HT-29 (cell line): ENCODE data around the gene GCGR. TPM values are rescaled to one million over a fixed set of nuclear protein-coding genes. Genes with fewer than 3 reads are reported as not detected.

Experiments
- DNase-seq: peaks from one replicate; pipeline ENCODE4 v3.0.0-alpha.2; 2015; ENCODE audit warnings: low spot score
- total RNA-seq: library from RNA; depleted of rRNA; stranded (reverse); fragments of >200 nt; shearing (Covaris generic); gene quantifications from 2 replicates; pipeline ENCODE4 v1.2.3, GENCODE V29; 2014

The GCGR gene
- total RNA-seq, 1 experiment from 2014 or later: 0.71 TPM

GRCh38 chr17:81811705-81812570, 8.0 kb downstream of the GCGR start:
- DNase-seq: no peak

DNA sequence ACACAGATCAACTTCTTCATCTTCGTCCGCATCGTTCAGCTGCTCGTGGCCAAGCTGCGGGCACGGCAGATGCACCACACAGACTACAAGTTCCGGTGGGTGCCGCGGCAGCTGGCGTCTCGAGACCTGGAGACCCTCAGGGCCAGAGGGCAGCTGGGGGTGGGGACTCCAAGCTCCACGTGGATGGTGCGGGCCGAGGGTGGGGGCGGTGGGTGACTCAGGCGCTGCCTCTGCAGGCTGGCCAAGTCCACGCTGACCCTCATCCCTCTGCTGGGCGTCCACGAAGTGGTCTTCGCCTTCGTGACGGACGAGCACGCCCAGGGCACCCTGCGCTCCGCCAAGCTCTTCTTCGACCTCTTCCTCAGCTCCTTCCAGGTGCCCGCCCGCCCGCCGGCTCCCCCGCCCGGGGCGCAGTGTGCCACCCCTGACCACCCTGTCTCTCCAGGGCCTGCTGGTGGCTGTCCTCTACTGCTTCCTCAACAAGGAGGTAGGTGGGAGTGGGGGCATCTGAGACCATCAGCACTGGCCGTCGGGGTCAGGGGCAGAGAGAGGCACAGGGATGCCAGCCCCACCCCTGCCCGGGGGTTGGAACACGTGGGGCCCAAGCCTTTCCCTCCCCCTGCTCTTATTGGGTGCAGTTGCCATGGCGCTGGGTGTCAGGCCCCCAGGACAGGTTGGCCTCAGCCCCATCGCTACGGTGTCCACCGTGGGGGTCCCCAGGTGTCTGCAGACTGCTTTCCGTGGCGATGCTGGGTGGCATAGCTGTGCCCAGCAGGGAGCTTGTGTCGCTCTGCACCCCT, 8.8 kb downstream of the GCGR start:
- no peak for DNase-seq

DNA sequence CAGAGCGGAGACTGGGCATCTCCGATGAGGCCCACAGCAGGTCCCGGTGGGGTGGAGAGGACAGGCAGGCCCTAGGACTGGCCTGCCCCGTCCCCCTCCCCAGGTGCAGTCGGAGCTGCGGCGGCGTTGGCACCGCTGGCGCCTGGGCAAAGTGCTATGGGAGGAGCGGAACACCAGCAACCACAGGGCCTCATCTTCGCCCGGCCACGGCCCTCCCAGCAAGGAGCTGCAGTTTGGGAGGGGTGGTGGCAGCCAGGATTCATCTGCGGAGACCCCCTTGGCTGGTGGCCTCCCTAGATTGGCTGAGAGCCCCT, 9.4 kb downstream of the GCGR start:
- no peak for DNase-seq

DNA sequence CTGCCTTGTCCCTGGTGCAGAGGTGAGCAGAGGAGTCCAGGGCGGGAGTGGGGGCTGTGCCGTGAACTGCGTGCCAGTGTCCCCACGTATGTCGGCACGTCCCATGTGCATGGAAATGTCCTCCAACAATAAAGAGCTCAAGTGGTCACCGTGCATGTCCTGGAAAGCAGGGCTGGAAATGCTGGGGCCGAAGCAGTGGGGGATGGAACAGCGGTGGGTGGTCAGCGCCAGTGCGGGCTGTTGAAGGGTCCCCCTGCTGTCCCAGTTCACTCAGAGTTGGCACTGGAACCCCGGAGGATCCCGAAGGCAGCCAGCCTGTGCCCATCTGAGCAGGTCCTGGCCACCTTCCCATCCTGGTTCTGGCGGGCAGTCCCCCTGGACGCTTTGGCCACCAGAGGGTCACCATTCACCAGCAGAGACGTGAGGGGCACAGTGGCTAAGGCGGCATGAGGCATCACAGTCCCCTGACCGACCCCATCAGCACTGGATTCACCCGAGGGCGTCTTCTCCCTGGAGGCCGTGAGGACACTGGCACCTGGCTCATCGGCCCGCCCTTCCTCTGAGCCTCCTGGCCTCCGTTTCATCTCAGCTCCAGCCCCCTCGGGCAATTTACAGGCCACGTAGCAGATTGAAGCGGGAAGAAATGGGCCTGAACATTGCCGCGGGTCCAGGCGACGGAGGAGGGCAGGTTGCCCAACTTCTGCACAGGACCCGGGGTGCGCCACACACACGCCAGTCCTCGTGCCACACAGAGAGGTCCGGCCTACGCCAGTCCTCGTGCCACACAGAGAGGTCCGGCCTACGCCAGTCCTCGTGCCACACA, 10.1 kb downstream of the GCGR start:
- no peak for DNase-seq

DNA sequence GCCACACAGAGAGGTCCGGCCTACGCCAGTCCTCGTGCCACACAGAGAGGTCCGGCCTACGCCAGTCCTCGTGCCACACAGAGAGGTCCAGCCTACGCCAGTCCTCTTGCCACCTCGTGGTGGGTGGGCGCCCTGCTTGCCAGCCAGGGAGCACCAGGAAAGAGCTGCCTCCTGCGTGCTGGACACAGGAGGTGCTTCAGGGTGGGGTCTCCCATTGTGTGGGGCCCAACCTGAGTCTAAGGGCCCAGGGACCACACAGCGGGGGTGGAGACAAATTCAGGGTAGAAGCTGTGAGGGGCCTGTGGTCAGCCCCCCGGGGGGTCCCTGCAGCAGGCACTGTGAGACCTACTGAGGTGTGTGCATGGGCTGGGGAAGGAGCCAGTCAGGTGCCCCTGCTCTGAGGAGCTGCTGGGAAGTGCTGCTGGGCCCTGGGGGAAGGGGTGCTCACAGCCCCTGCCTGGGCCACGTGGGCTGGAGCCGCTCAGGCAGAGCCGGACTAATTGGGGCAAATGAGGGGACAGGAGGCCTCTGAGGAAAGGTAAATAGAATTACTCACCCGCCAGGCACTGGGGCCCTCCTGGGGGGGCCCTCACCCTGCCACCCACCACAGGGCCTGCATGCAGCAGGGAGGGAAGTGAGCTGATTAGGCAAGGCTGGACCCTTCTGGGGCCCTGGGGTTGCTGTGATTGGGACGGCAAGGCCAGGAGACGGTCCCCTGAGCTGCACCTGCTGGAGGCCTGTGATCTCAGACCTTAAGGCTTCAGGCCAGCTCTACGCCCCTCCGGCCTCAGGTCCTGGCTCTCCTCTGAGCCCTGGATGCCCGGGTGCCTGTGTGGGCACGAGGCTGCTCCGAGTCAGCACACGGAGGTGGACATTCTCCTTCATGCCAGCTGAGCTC, 11.0 kb downstream of the GCGR start:
- DNase-seq: no peak

GRCh38 chr17:81815646-81815986, 11.7 kb downstream of the GCGR start:
- peak; percentile 51 for DNase-seq

DNA sequence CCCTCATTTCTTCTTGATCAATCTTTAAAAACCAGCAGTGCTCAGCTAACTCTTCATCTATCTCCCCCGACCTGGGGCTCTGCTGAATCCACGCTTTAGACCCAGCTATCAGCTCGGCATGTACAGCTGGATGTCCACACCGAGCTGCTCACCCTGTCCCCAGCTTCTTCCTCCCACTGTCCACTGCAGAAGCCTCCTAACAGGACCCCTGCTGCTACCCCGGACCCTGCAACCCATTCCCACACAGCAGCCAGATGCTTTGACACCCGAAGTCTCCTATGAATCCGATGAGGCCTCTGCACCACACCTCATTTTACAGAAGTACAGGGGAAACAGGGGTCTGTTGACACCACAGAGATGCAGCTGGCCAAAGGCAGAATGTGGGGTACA, 13.8 kb downstream of the GCGR start:
- DNase-seq: no peak

- no peak for DNase-seq
Measured at GRCh38 chr17:81819708-81820107, 15.8 kb downstream of the GCGR start.

GRCh38 chr17:81821147-81821546, 17.2 kb downstream of the GCGR start:
- DNase-seq: no peak

DNA sequence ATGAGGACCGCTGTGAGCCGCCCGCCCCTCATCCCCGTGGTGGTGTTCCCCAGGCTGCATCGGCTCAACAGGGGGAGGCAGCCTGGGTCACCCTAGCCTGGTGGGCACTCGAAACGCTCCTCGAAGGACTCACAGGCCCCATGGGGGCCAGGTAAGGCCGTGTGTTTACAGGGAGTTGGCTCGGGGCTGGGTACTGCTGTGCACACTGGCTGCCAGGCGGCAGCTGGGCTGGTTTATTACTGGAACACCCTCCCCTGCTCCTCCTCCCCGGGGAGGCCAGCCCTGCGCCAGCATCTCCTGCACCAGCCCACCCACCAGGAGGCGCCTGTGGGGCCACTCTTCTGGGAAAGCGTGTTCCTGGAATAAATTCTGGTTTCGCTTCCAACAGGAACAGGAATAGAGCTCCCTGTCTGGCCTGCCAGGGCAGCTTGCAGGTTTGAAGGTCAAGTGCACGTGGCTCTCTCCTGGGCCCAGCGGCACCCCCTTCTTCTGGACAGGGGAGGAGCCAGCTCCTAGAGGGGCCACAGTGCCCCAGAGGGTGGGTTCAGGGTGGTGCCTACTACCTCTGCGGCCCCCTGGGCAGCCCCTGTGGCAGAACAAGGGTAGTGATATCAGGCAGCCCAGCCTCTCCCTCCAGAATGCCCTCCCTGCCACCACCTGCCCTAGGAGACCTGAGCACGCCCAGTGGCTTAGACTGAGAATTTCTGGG, 17.8 kb downstream of the GCGR start:
- DNase-seq: peak; percentile 91

DNA sequence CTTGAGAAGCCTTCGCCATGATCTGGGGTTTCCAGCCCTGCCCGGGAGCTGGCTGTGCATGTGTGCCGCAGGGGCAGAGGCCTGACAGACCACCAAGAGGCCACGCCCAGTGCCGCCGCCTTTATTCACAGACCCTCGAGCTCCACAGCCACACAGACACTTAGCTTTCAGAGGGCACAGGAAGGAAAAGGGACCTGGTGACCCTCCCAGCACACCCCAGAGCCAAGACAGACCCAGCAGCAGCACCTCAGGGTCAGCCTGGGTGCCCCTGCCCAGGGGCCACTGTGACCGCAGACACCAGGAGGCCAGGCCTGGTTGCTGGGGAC, 18.3 kb downstream of the GCGR start:
- no peak for DNase-seq

GRCh38 chr17:81822996-81823819, 19.3 kb downstream of the GCGR start:
- DNase-seq: no peak

GRCh38 chr17:81823820-81824550, 20.0 kb downstream of the GCGR start:
- DNase-seq: no peak

DNA sequence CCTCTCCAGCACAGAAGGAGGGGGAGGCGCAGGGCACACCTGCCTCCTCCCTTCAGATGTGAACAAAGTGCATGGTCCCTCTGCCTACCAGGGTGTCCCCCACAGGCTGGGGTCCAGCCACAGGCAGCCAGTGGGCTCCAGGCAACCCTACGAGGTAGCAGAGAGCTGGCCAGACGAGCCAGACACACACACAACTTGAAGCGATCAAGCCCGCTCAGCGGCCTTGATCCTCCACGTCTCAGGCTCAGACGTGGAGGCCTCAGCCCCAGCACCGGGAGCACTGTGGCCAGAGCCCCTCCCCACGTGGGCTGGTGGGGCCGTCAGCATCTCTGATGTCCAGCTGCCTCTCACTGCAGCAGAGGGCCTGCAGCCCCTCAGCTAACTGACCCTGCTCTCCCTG, 20.6 kb downstream of the GCGR start:
- no peak for DNase-seq

GRCh38 chr17:81825841-81826466, 22.0 kb downstream of the GCGR start:
- DNase-seq: peak; percentile 38

DNA sequence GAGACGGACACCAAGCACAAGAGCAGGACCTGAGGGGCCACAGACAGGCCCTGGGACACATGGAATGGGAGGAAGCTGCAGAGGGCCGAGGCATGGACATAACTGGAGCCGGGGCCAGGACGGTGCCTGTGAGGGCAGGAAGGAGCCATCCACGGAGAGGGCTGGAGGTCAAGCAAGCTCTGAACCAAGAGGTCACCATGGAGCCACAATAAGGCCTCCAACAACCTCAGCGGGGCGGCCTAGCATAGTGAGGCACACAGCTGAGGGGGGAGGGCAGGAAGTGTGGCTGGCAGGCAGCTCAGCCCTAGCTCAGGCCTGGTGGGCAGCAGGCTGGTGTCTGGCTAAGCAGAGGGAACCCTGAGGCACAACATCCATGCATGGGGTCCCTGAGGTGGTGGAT, 24.7 kb downstream of the GCGR start:
- no peak for DNase-seq

- no peak for DNase-seq
Measured at GRCh38 chr17:81829858-81830257, 25.9 kb downstream of the GCGR start.

GRCh38 chr17:81831563-81831956, 27.6 kb downstream of the GCGR start:
- no peak for DNase-seq
